Panc1 (cell line): ENCODE measurements around the gene DEUP1. TPM values are rescaled to one million over a fixed set of nuclear protein-coding genes. Genes with fewer than 3 reads are reported as not detected.

Source experiments
- ATAC-seq: fragments of 200-7000 bp; cut with Tn5 transposase; 2 replicates; pipeline ENCODE4 v1.9.1; 2020; ENCODE audit warnings: mild to moderate bottlenecking, moderate library complexity
- BruUV-seq: library from RNA; stranded (reverse); fragments of 400-500 nt; replicated peaks from 2 replicates; lab custom pipeline; 2021; lab: Mats Ljungman, UMichigan
- CTCF ChIA-PET: fragments of 300-600 bp; sonication (Branson Sonifier 250); formaldehyde crosslinking; loops from one replicate; lab custom pipeline; 2022; ENCODE audit warnings: antibody characterized with exemption; lab: Charles Lee
- POLR2A ChIA-PET: fragments of 300-600 bp; sonication (Branson Sonifier 250); formaldehyde crosslinking; loops from one replicate; lab custom pipeline; 2022; ENCODE audit warnings: antibody characterized with exemption; lab: Charles Lee
- DNase-seq: peaks from one replicate; pipeline ENCODE4 v3.0.0-alpha.2; 2010; ENCODE audit warnings: low read depth, low spot score
- H3K27ac ChIP-seq: 2 replicates; pipeline ENCODE4 v1.5.1; 2011; ENCODE audit warnings: mild to moderate bottlenecking, low read length, inconsistent platforms
- H3K27me3 ChIP-seq: fragments of 200-500 bp; sonication (Bioruptor generic); 2 replicates; pipeline ENCODE4 v1.6.0; 2014; ENCODE audit warnings: low read length, inconsistent platforms; ENCODE audit not compliant: control insufficient read depth, insufficient read depth
- H3K36me3 ChIP-seq: fragments of 200-500 bp; sonication (Bioruptor generic); 2 replicates; pipeline ENCODE4 v1.5.1; 2014; ENCODE audit warnings: inconsistent platforms, mild to moderate bottlenecking, low read length, moderate library complexity; ENCODE audit not compliant: control insufficient read depth, insufficient read depth
- H3K4me1 ChIP-seq: 2 replicates; pipeline ENCODE4 v1.5.1; 2011; ENCODE audit warnings: inconsistent platforms, mild to moderate bottlenecking, low read length, moderate library complexity; ENCODE audit not compliant: control insufficient read depth, insufficient read depth
- H3K4me3 ChIP-seq, 2 experiments: 2 replicates each; pipeline ENCODE4 v1.5.1; 2011 to 2012; ENCODE audit warnings: low read depth in 2 of 2, low read length in 2 of 2, mild to moderate bottlenecking in 2 of 2, inconsistent platforms in 1 of 2, moderate library complexity in 1 of 2
- H3K9me3 ChIP-seq: fragments of 200-500 bp; sonication (Bioruptor generic); 2 replicates; pipeline ENCODE4 v1.5.1; 2014; ENCODE audit warnings: low read depth, mild to moderate bottlenecking, inconsistent platforms, low read length, moderate library complexity; ENCODE audit not compliant: control insufficient read depth, insufficient read depth
- POLR2AphosphoS5 ChIP-seq: IDR thresholded peaks from 2 replicates; pipeline ENCODE4 v1.6.1; 2012; ENCODE audit warnings: mild to moderate bottlenecking, low read depth, low read length, moderate library complexity
- REST ChIP-seq, 2 experiments: IDR thresholded peaks; 2 replicates each; pipeline ENCODE4 v1.6.1; 2011 to 2012; ENCODE audit warnings: low read depth in 2 of 2, control low read depth in 1 of 2, low read length in 1 of 2, mild to moderate bottlenecking in 1 of 2, moderate library complexity in 1 of 2; ENCODE audit not compliant: insufficient read depth in 1 of 2
- SIN3A ChIP-seq: IDR thresholded peaks from 2 replicates; pipeline ENCODE4 v1.6.1; 2012; ENCODE audit warnings: low read depth, mild to moderate bottlenecking, low read length, moderate library complexity, borderline replicate concordance; ENCODE audit not compliant: insufficient read depth
- TCF7L2 ChIP-seq: IDR thresholded peaks from 2 replicates; pipeline ENCODE4 v1.6.1; 2011; ENCODE audit warnings: mild to moderate bottlenecking, low read depth, low read length, inconsistent platforms
- in situ Hi-C: cut with HindIII; loops from 2 replicates; pipeline ENCODE4 v1.10.0; 2016; ENCODE audit warnings: low sequenced_read_pairs, low pct_unique_long_range_greater_than_20kb
- intact Hi-C: fragments of 100-400 bp; cut with micrococcal nuclease; formaldehyde crosslinking; loops from one replicate; pipeline ENCODE4 v1.10.0; 2022; ENCODE audit not compliant: unreplicated experiment
- total RNA-seq: library from RNA; stranded (reverse); gene quantifications from one replicate; pipeline ENCODE4 v1.2.1, GENCODE V29; 2021; ENCODE audit not compliant: unreplicated experiment
- TF ChIP-seq, protein P1 (sequence below): fragments of 450-650 bp; IDR thresholded peaks from 2 replicates; pipeline ENCODE4 v1.5.1; 2017; ENCODE audit warnings: mild to moderate bottlenecking

Gene DEUP1
- total RNA-seq, 1 experiment from 2014 or later: not detected

DNA sequence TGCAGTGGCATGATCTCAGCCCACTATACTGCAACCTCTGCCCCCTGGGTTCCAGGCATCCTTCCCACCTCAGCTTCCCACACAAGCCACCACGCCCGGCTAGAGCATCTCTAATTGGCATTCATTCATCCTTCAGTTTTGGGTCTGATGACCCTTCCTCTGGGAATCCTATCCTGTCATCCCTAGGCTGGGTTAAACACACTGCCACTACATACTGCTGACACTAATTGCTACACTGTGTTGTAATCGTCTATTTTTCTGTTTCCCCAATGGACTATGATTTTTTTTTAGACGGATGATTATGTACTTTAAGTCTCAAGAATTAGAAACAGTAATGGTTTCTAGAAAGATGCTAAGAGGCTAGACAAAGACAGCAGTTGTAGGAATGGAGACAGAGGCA is 62.8 kb downstream of the DEUP1 start:
- DNase-seq (no peak), ATAC-seq (no peak)
- in situ Hi-C loops: no loop called here
- H3K9me3 ChIP-seq: no peaks in the 10 kb centered on the region
- H3K27ac ChIP-seq: no peak overlapping the region
- ChIA-PET CTCF (no interaction called here), POLR2A (no interaction called here)
- intact Hi-C loops: no loop called here
- TF ChIP-seq SIN3A: no peak
- TF ChIP-seq POLR2AphosphoS5: no peak
- TF ChIP-seq TCF7L2: no peak
- no peak for TF ChIP-seq REST (IDR thresholded peaks at IDR 0.05; ENCODE audit: insufficient read depth in 1 of 2, low read depth in 2 of 2, low read length in 1 of 2)
- TF ChIP-seq, protein P1, sequence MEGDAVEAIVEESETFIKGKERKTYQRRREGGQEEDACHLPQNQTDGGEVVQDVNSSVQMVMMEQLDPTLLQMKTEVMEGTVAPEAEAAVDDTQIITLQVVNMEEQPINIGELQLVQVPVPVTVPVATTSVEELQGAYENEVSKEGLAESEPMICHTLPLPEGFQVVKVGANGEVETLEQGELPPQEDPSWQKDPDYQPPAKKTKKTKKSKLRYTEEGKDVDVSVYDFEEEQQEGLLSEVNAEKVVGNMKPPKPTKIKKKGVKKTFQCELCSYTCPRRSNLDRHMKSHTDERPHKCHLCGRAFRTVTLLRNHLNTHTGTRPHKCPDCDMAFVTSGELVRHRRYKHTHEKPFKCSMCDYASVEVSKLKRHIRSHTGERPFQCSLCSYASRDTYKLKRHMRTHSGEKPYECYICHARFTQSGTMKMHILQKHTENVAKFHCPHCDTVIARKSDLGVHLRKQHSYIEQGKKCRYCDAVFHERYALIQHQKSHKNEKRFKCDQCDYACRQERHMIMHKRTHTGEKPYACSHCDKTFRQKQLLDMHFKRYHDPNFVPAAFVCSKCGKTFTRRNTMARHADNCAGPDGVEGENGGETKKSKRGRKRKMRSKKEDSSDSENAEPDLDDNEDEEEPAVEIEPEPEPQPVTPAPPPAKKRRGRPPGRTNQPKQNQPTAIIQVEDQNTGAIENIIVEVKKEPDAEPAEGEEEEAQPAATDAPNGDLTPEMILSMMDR: no peak
- H3K4me3 ChIP-seq: no peak overlapping the region
- no peaks in the 10 kb centered on the region for H3K4me1 ChIP-seq
- no peaks in the 10 kb centered on the region for H3K36me3 ChIP-seq
- BruUV-seq: no TSS peak
- H3K27me3 ChIP-seq: no peaks in the 10 kb centered on the region; the same call in none of the 2 replicates

DNA sequence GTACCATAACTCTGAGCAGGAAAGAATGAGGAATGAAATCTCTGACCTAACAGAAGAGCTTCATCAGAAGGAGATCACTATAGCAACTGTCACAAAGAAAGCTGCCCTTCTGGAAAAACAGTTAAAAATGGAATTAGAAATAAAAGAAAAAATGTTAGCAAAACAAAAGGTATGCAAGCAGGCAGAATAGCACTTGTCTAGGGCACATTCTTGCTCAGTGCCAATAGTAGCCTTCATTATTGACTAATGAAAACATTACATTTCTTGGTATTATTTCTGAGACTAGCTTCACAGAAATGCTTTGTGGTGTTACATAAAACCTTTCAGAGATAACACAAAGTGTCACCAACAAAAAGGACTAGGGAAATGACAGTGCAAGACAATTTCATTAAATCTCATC is 63.9 kb downstream of the DEUP1 start:
- no peak overlapping the region for H3K27ac ChIP-seq
- ChIA-PET CTCF (no interaction called here), POLR2A (no interaction called here)
- BruUV-seq: no TSS peak
- TF ChIP-seq POLR2AphosphoS5 (no peak), TCF7L2 (no peak), SIN3A (no peak), REST (IDR thresholded peaks at IDR 0.05; ENCODE audit: insufficient read depth in 1 of 2, low read depth in 2 of 2, low read length in 1 of 2) (no peak)
- TF ChIP-seq, protein P1: no peak
- H3K4me1 ChIP-seq: no peaks in the 10 kb centered on the region
- no peak for DNase-seq
- no peaks in the 10 kb centered on the region for H3K36me3 ChIP-seq
- no peak for ATAC-seq
- in situ Hi-C loops: no loop called here
- H3K4me3 ChIP-seq: no peak overlapping the region
- H3K27me3 ChIP-seq: no peaks in the 10 kb centered on the region; the same call in none of the 2 replicates
- intact Hi-C loops: no loop called here
- no peaks in the 10 kb centered on the region for H3K9me3 ChIP-seq
